BJ (cell line): Measurements from ENCODE around the gene FETUB. TPM values are rescaled to one million over a fixed set of nuclear protein-coding genes. Genes with fewer than 3 reads are reported as not detected.

Experiments
- CTCF ChIA-PET: fragments of 350-600 bp; formaldehyde crosslinking; extraction: SDS; loops from one replicate; lab custom pipeline; 2021; ENCODE audit warnings: antibody characterized with exemption, inconsistent platforms; lab: Yijun Ruan, JAX
- POLR2A ChIA-PET: fragments of 300-600 bp; sonication (Branson Sonifier 250); formaldehyde crosslinking; extraction: SDS; loops from one replicate; lab custom pipeline; 2021; ENCODE audit warnings: antibody characterized with exemption; lab: Charles Lee
- DNase-seq: peaks from one replicate; pipeline ENCODE4 v3.0.0-alpha.2; 2011; ENCODE audit warnings: low read depth
- H3K27me3 ChIP-seq: 2 replicates; pipeline ENCODE4 v1.6.0; 2011; ENCODE audit warnings: low read length; ENCODE audit not compliant: control insufficient read depth, insufficient read depth
- H3K36me3 ChIP-seq: 2 replicates; pipeline ENCODE4 v1.5.1; 2011; ENCODE audit warnings: low read length; ENCODE audit not compliant: control insufficient read depth, insufficient read depth
- H3K4me3 ChIP-seq: 2 replicates; pipeline ENCODE4 v1.5.1; 2011; ENCODE audit warnings: low read depth, mild to moderate bottlenecking, control low read depth, low read length
- CTCF ChIP-seq: IDR thresholded peaks from 2 replicates; pipeline ENCODE4 v1.5.1; 2011; ENCODE audit warnings: low read depth, mild to moderate bottlenecking, control low read depth, inconsistent platforms, low read length, moderate library complexity; ENCODE audit not compliant: insufficient read depth
- polyA plus RNA-seq: library from polyadenylated mRNA; depleted of rRNA; stranded (reverse); fragments of >200 nt; gene quantifications from 2 replicates; pipeline ENCODE4 v1.2.3, GENCODE V29; 2011

FETUB gene
- polyA plus RNA-seq, 1 experiment: not detected

DNA sequence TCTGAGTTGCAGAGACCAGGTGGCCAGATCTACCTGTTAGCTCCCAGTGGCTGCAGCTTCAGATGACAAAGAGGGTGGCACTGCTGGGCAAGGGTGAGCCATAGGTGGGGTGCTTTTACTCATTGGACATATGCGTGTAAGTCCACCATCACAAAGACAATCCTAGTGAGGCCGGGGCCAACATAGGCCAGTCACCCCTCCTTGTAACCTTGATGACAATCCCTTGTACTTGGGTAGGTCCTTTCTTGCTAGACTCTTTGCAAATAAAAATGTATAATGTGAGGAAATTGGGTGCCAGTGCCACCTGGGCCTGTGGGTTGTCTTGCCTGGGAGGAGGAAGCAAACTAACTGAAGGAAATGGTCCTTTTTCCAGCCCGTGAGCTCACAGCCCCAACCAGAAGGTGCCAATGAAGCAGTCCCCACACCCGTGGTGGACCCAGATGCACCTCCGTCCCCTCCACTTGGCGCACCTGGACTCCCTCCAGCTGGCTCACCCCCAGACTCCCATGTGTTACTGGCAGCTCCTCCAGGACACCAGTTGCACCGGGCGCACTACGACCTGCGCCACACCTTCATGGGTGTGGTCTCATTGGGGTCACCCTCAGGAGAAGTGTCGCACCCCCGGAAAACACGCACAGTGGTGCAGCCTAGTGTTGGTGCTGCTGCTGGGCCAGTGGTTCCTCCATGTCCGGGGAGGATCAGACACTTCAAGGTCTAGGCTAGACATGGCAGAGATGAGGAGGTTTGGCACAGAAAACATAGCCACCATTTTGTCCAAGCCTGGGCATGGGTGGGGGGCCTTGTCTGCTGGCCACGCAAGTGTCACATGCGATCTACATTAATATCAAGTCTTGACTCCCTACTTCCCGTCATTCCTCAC is 19.7 kb upstream of the FETUB start:
- no peak overlapping the region for H3K4me3 ChIP-seq
- H3K36me3 ChIP-seq: no peaks in the 10 kb centered on the region
- no peak for TF ChIP-seq CTCF
- peaks cover 2% of the 10 kb centered on the region for H3K27me3 ChIP-seq
- CTCF ChIA-PET: interaction anchor here (0.5 to 14.1 kb wide), 2 partner anchors 136 to 202 kb away, joined by 3 to 196 read pairs; no protein-coding TSS in a partner anchor
- no peak for DNase-seq
- POLR2A ChIA-PET: interaction anchor here (0.7 kb wide), 1 partner anchor 545 kb away, joined by 3 read pairs; no protein-coding TSS in a partner anchor

GRCh38 chr3:186621894-186622650 is 18.1 kb upstream of the FETUB start:
- ChIA-PET POLR2A (no interaction called here), CTCF (no interaction called here)
- no peak for DNase-seq
- Histone ChIP-seq H3K36me3 (no peaks in the 10 kb centered on the region), H3K4me3 (no peak overlapping the region), H3K27me3 (peaks cover 2% of the 10 kb centered on the region)
- no peak for TF ChIP-seq CTCF

GRCh38 chr3:186622651-186623310 is 17.4 kb upstream of the FETUB start:
- peaks cover 2% of the 10 kb centered on the region for H3K27me3 ChIP-seq
- no peak for DNase-seq
- H3K4me3 ChIP-seq: no peak overlapping the region
- no peaks in the 10 kb centered on the region for H3K36me3 ChIP-seq
- POLR2A ChIA-PET: no interaction called here
- no peak for TF ChIP-seq CTCF
- CTCF ChIA-PET: no interaction called here

- ChIA-PET POLR2A (no interaction called here), CTCF (interaction anchor here (0.7 to 3.0 kb wide), 3 partner anchors 9 to 26 kb away, joined by 3 to 29 read pairs (median 3); no protein-coding TSS in a partner anchor)
- Histone ChIP-seq H3K4me3 (no peak overlapping the region), H3K36me3 (no peaks in the 10 kb centered on the region), H3K27me3 (peaks cover 2% of the 10 kb centered on the region; the same call in 1 of the 2 replicates)
- DNase-seq: no peak
- TF ChIP-seq CTCF: no peak
Measured at GRCh38 chr3:186624598-186624997, 15.6 kb upstream of the FETUB start.

GRCh38 chr3:186625600-186626042 is 14.6 kb upstream of the FETUB start:
- no peaks in the 10 kb centered on the region for H3K36me3 ChIP-seq
- no peak for TF ChIP-seq CTCF
- H3K4me3 ChIP-seq: no peak overlapping the region
- H3K27me3 ChIP-seq: peaks cover 2% of the 10 kb centered on the region; the same call in 1 of the 2 replicates
- ChIA-PET CTCF (interaction anchor here (1.1 to 3.0 kb wide), 2 partner anchors 10 to 196 kb away, joined by 3 to 29 read pairs; no protein-coding TSS in a partner anchor), POLR2A (no interaction called here)
- no peak for DNase-seq
